ENCODE measurements around the gene TMEM74B.

- TF ChIP-seq POLR2AphosphoS5 (IDR thresholded peaks at IDR 0.05; ENCODE audit: low read depth, low read length) = no peak
- no peak for TF ChIP-seq POLR2A (IDR thresholded peaks at IDR 0.05; ENCODE audit: low read depth, low read length)
- no peak for TF ChIP-seq TAF1 (IDR thresholded peaks at IDR 0.05; ENCODE audit: borderline replicate concordance, low read depth, low read length)
These were observed 21.7 kb downstream of the TMEM74B start for GRCh38 chr20:1163105-1163504.

All from GM12892 (cell line).